WI38 (cell line): Measurements from ENCODE around the gene KCNK15.
"Not testable (repeated sequence)": the region's sequence is repeated elsewhere in the genome, so short reads cannot be mapped to it uniquely, and the experiment has no call there.

Experiments used
- H3K4me3 ChIP-seq: 2 replicates; pipeline ENCODE4 v1.5.1; 2011; ENCODE audit warnings: low read depth, mild to moderate bottlenecking, control low read depth, low read length
- CTCF ChIP-seq: IDR thresholded peaks from 2 replicates; pipeline ENCODE4 v1.5.1; 2012; ENCODE audit warnings: low read depth, mild to moderate bottlenecking, control low read depth, low read length

Gene KCNK15

GRCh38 chr20:44762466-44763140 lies 16.9 kb downstream of the KCNK15 start:
- no peak overlapping the region for H3K4me3 ChIP-seq
- TF ChIP-seq CTCF: no peak

- not testable (repeated sequence) for H3K4me3 ChIP-seq
Observed at GRCh38 chr20:44763798-44764197, 18.1 kb downstream of the KCNK15 start.

- TF ChIP-seq CTCF: no peak
- no peak overlapping the region for H3K4me3 ChIP-seq
Observed at GRCh38 chr20:44765091-44765490, 19.4 kb downstream of the KCNK15 start.

- no peak for TF ChIP-seq CTCF
- no peak overlapping the region for H3K4me3 ChIP-seq
Observed at GRCh38 chr20:44765701-44766347, 20.2 kb downstream of the KCNK15 start.

GRCh38 chr20:44768256-44768655 lies 22.6 kb downstream of the KCNK15 start:
- no peak overlapping the region for H3K4me3 ChIP-seq
- no peak for TF ChIP-seq CTCF

GRCh38 chr20:44768854-44769480 lies 23.3 kb downstream of the KCNK15 start:
- no peak overlapping the region for H3K4me3 ChIP-seq
- no peak for TF ChIP-seq CTCF

GRCh38 chr20:44769481-44769863 lies 23.8 kb downstream of the KCNK15 start:
- H3K4me3 ChIP-seq: no peak overlapping the region
- TF ChIP-seq CTCF: no peak
